ENCODE data around the gene CD164. TPM values are rescaled to one million over a fixed set of nuclear protein-coding genes. Genes with fewer than 3 reads are reported as not detected.

The CD164 gene
- total and polyA plus RNA-seq, 12 donors: 88.5 to 180 (median 130) TPM

- DNase-seq: no peak
- ATAC-seq: no peak
- 68 to 74% methylated on average over 4 of the region's 4 CpGs for WGBS, 2 donors
- Histone ChIP-seq H3K36me3 (no peaks in the 10 kb centered on the region), H3K27me3 (no peaks in the 10 kb centered on the region), H3K27ac (no peak overlapping the region), H3K9me3 (no peaks in the 10 kb centered on the region), H3K4me1 (peaks cover 0 to 30% (median 0%) of the 10 kb centered on the region in 9 donors), H3K4me3 (no peak overlapping the region)
- no peak for TF ChIP-seq CTCF (IDR thresholded peaks at IDR 0.05)
- intact Hi-C loops (cut with DNase I): no loop called here
Observed at GRCh38 chr6:109328629-109329028, 53.6 kb downstream of the CD164 start.

- WGBS, 2 donors: 88 to 95% methylated on average over 1 of the region's 1 CpG
- H3K4me1 ChIP-seq: peaks cover 0 to 35% (median 0%) of the 10 kb centered on the region in 9 donors
- no peak overlapping the region for H3K4me3 ChIP-seq
- intact Hi-C loops (cut with DNase I): no loop called here
- no peaks in the 10 kb centered on the region for H3K27me3 ChIP-seq
- TF ChIP-seq CTCF (IDR thresholded peaks at IDR 0.05): no peak
- DNase-seq (no peak), ATAC-seq (no peak)
- no peaks in the 10 kb centered on the region for H3K36me3 ChIP-seq
- H3K27ac ChIP-seq: no peak overlapping the region
- no peaks in the 10 kb centered on the region for H3K9me3 ChIP-seq
Observed at GRCh38 chr6:109327959-109328358, 54.3 kb downstream of the CD164 start.

GRCh38 chr6:109327491-109327890 is 54.8 kb downstream of the CD164 start:
- intact Hi-C loops (cut with DNase I): no loop called here
- no peak for TF ChIP-seq CTCF (IDR thresholded peaks at IDR 0.05)
- Histone ChIP-seq H3K27me3 (no peaks in the 10 kb centered on the region), H3K9me3 (no peaks in the 10 kb centered on the region), H3K4me1 (peaks cover 0 to 35% (median 0%) of the 10 kb centered on the region in 9 donors), H3K4me3 (no peak overlapping the region), H3K27ac (no peak overlapping the region), H3K36me3 (no peaks in the 10 kb centered on the region)
- ATAC-seq: no peak
- 77 to 84% methylated on average over 4 of the region's 4 CpGs for WGBS, 2 donors
- DNase-seq: no peak

GRCh38 chr6:109326351-109326750 is 55.9 kb downstream of the CD164 start:
- no peaks in the 10 kb centered on the region for H3K9me3 ChIP-seq
- peaks cover 0 to 37% (median 0%) of the 10 kb centered on the region in 9 donors for H3K4me1 ChIP-seq
- DNase-seq (no peak), ATAC-seq (no peak)
- no peak overlapping the region for H3K4me3 ChIP-seq
- no peak for TF ChIP-seq CTCF (IDR thresholded peaks at IDR 0.05)
- intact Hi-C loops (cut with DNase I): no loop called here
- no peak overlapping the region for H3K27ac ChIP-seq
- H3K27me3 ChIP-seq: no peaks in the 10 kb centered on the region
- H3K36me3 ChIP-seq: no peaks in the 10 kb centered on the region
- WGBS, 2 donors: 85 to 90% methylated on average over 7 of the region's 7 CpGs
